GM15510 (cell line): ENCODE data around the gene PCGF2.

Source experiments
- POLR2A ChIP-seq: IDR thresholded peaks from 3 replicates; pipeline ENCODE4 v1.6.1; 2011; ENCODE audit warnings: borderline replicate concordance; ENCODE audit not compliant: insufficient read length; ENCODE audit errors: extremely low read depth

The PCGF2 gene

GRCh38 chr17:38741921-38742410 is 6.2 kb downstream of the PCGF2 start:
- TF ChIP-seq POLR2A: no peak

- TF ChIP-seq POLR2A: no peak
Measured at GRCh38 chr17:38741461-38741860, 6.7 kb downstream of the PCGF2 start.

- TF ChIP-seq POLR2A: no peak
Measured at GRCh38 chr17:38740806-38741205, 7.3 kb downstream of the PCGF2 start.

- no peak for TF ChIP-seq POLR2A
Measured at GRCh38 chr17:38740044-38740443, 8.1 kb downstream of the PCGF2 start.

- TF ChIP-seq POLR2A: no peak
Measured at GRCh38 chr17:38739305-38739704, 8.8 kb downstream of the PCGF2 start.

GRCh38 chr17:38738686-38739085 is 9.4 kb downstream of the PCGF2 start:
- TF ChIP-seq POLR2A: no peak

- TF ChIP-seq POLR2A: no peak
Measured at GRCh38 chr17:38738007-38738662, 10.0 kb downstream of the PCGF2 start.

GRCh38 chr17:38735161-38735997 is 12.8 kb downstream of the PCGF2 start:
- TF ChIP-seq POLR2A: no peak

GRCh38 chr17:38733982-38734973 is 13.9 kb downstream of the PCGF2 start:
- no peak for TF ChIP-seq POLR2A

GRCh38 chr17:38733282-38733981 is 14.7 kb downstream of the PCGF2 start:
- no peak for TF ChIP-seq POLR2A

GRCh38 chr17:38732376-38733281 is 15.5 kb downstream of the PCGF2 start:
- no peak for TF ChIP-seq POLR2A

- no peak for TF ChIP-seq POLR2A
Measured at GRCh38 chr17:38731526-38732294, 16.4 kb downstream of the PCGF2 start.

- no peak for TF ChIP-seq POLR2A
Measured at GRCh38 chr17:38730526-38731379, 17.4 kb downstream of the PCGF2 start.
